Cardiac muscle cell (in vitro differentiated cells and primary cell): ENCODE results near the gene DKC1. TPM values are rescaled to one million over a fixed set of nuclear protein-coding genes. Genes with fewer than 3 reads are reported as not detected.

ENCODE experiments used
- DNase-seq, 2 donors: peaks; one replicate each; pipeline versions ENCODE4 v3.0.0 to v3.0.0-alpha.2; 2010 to 2017; ENCODE audit warnings: low read depth in 1 of 2, low spot score in 1 of 2
- H3K27ac ChIP-seq: fragments of 200-600 bp; sonication (generic); 2 replicates; pipeline ENCODE4 v1.5.1; 2016
- H3K27me3 ChIP-seq: fragments of 200-600 bp; sonication (generic); 2 replicates; pipeline ENCODE4 v1.6.0; 2016; ENCODE audit warnings: control low read depth
- H3K36me3 ChIP-seq: fragments of 200-600 bp; sonication (generic); 2 replicates; pipeline ENCODE4 v1.5.1; 2016; ENCODE audit warnings: control low read depth
- H3K4me1 ChIP-seq: fragments of 200-600 bp; sonication (generic); 2 replicates; pipeline ENCODE4 v1.8.1; 2017; ENCODE audit warnings: low read depth, mild to moderate bottlenecking, mixed run types
- H3K4me3 ChIP-seq: fragments of 200-600 bp; sonication (generic); 2 replicates; pipeline ENCODE4 v1.5.1; 2016; ENCODE audit warnings: mild to moderate bottlenecking
- H3K9me3 ChIP-seq: fragments of 200-600 bp; sonication (generic); 2 replicates; pipeline ENCODE4 v1.5.1; 2017; ENCODE audit warnings: low read depth, mild to moderate bottlenecking, control low read depth
- CTCF ChIP-seq: IDR thresholded peaks from 2 replicates; pipeline ENCODE4 v1.5.1; 2012; ENCODE audit warnings: low read depth, mild to moderate bottlenecking, low read length
- polyA plus RNA-seq: library from polyadenylated mRNA; unstranded; fragments of >200 nt; fragmentation: Nextera tagmentation; extraction: Ambion mirVana; gene quantifications from 2 replicates; pipeline ENCODE4 v1.2.1, GENCODE V29; 2016
- total RNA-seq: library from RNA; depleted of rRNA; stranded (reverse); fragments of >200 nt; gene quantifications from 2 replicates; pipeline ENCODE4 v1.2.3, GENCODE V29; 2016

DKC1 gene
- total and polyA plus RNA-seq, 2 experiments from 2014 or later = 22.8 to 30.9 TPM

GRCh38 chrX:154749856-154750255 lies 12.8 kb upstream of the DKC1 start:
- Histone ChIP-seq H3K27ac (no peak overlapping the region), H3K4me3 (no peak overlapping the region), H3K36me3 (no peaks in the 10 kb centered on the region), H3K4me1 (peaks cover 6% of the 10 kb centered on the region), H3K9me3 (no peaks in the 10 kb centered on the region), H3K27me3 (peaks cover 9% of the 10 kb centered on the region)
- DNase-seq = peak in 1 of 2 donors; percentile 46
- TF ChIP-seq CTCF = peak; percentile 4

DNA sequence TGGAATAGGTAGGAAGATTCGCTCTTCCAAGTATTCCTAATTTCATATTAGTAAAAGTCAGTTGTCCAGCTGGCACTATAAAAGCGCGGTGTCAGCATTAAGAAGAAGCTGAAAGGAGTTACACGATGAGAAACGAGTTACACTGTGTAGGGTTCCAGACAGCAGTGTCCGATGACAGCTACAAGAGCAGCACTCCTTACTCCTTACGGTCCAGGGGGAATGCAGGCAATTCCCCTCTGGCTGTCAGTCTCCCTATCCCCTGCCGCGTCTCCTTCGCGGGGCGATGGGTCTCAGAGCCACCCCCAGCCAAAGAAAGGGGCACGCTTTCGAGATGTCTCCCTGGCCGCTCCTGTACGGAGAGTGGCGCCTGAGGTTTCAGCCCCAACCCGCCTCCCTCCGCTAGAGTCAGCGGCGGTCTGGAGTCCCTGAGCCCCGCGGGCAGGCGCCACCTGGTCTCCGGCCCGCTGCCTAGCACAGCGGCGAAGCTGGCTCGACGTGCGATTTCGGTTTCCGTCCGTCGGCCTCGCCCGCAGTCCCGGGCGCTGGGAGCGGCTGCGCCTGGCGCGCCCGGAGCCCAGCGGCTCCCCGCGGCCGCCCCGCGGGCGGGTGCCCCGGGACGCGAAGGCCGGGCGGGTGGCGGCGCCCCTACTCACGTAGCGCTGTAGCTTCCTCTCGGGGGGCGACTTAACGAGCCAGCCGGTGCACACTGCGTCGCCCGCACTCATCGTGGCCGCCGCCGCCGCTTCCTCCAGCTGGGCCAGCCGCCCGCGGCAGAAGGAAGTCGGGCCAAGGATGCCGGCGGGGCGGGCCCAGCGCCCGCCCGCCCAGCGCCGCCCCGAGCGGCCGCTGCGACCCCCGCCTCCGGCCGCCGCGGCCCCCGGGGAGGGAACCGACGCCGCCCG lies 12.1 kb upstream of the DKC1 start, which contains the start of gene GAB3:
Gene GAB3, minus strand, starts transcription at position 777 of the 902 bp plus-strand sequence. Its CDS starts 52 bp downstream, at position 725.
- TF ChIP-seq CTCF = no peak

DNA sequence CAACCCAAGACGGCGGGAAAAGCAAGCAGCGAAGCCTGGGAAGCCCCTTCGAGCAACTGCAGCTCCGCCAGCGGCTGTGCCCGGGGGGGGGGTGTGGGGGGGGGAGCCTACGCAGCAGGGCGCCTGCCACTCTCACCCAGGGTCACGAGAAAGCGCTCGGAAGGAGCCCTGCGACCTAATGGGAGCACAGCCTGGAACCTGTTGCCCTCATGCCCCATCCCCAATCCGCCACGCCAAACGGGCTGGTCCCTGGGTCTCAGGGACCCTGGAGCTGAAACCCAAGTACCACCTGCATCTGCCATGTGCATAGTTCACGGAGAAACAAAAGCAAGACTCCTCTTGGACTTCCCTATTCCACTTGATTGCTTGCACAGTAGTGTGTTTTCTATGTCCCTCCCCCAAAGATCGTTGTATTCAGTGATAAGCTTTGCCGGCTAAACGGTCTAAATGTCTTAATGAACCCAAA lies 11.4 kb upstream of the DKC1 start:
- H3K4me1 ChIP-seq = peaks cover 6% of the 10 kb centered on the region
- DNase-seq = peak in 1 of 2 donors; percentile 9
- no peaks in the 10 kb centered on the region for H3K36me3 ChIP-seq
- no peaks in the 10 kb centered on the region for H3K9me3 ChIP-seq
- TF ChIP-seq CTCF = no peak
- peaks cover 9% of the 10 kb centered on the region for H3K27me3 ChIP-seq
- no peak overlapping the region for H3K27ac ChIP-seq
- no peak overlapping the region for H3K4me3 ChIP-seq

More for the DNA sequence above, 12.1 kb upstream of the DKC1 start, which contains the start of gene GAB3:
- peaks cover 6% of the 10 kb centered on the region for H3K4me1 ChIP-seq
- H3K4me3 ChIP-seq = no peak within 1 kb of the TSS
- H3K9me3 ChIP-seq = no peaks in the 10 kb centered on the region
- H3K27me3 ChIP-seq = peaks cover 9% of the 10 kb centered on the region
- H3K27ac ChIP-seq = peak within 1 kb of the TSS; percentile 77
- DNase-seq = peak; percentile 35 to 77
- no peaks in the 10 kb centered on the region for H3K36me3 ChIP-seq

GRCh38 chrX:154751669-154752271 lies 10.9 kb upstream of the DKC1 start:
- no peak for TF ChIP-seq CTCF
- peaks cover 9% of the 10 kb centered on the region for H3K27me3 ChIP-seq
- H3K27ac ChIP-seq = no peak overlapping the region
- DNase-seq = peak in 1 of 2 donors; percentile 29
- peaks cover 6% of the 10 kb centered on the region for H3K4me1 ChIP-seq
- H3K4me3 ChIP-seq = no peak overlapping the region
- no peaks in the 10 kb centered on the region for H3K9me3 ChIP-seq
- no peaks in the 10 kb centered on the region for H3K36me3 ChIP-seq

GRCh38 chrX:154758696-154759095 lies 4.0 kb upstream of the DKC1 start:
- no peaks in the 10 kb centered on the region for H3K9me3 ChIP-seq
- H3K36me3 ChIP-seq = no peaks in the 10 kb centered on the region
- no peak for TF ChIP-seq CTCF
- H3K4me3 ChIP-seq = no peak overlapping the region
- DNase-seq = no peak
- H3K27me3 ChIP-seq = peaks cover under 1% of the 10 kb centered on the region
- H3K4me1 ChIP-seq = no peaks in the 10 kb centered on the region
- no peak overlapping the region for H3K27ac ChIP-seq
